Karpas-422 (cell line): ENCODE measurements around the gene EPN2. TPM values are rescaled to one million over a fixed set of nuclear protein-coding genes. Genes with fewer than 3 reads are reported as not detected.

Experiments
- DNase-seq: peaks from one replicate; pipeline ENCODE4 v3.0.0-alpha.2; 2015
- H2AFZ ChIP-seq: fragments of 200-600 bp; sonication (generic); 2 replicates; pipeline ENCODE4 v1.6.1; 2014; ENCODE audit warnings: antibody characterized with exemption, low read length, mixed read lengths
- H3K27ac ChIP-seq: fragments of 200-600 bp; sonication (generic); 2 replicates; pipeline ENCODE4 v1.5.1; 2014; ENCODE audit warnings: mild to moderate bottlenecking, low read length, moderate library complexity
- H3K27me3 ChIP-seq: fragments of 200-600 bp; sonication (generic); 2 replicates; pipeline ENCODE4 v1.6.1; 2014; ENCODE audit warnings: low read length, mixed read lengths
- H3K36me3 ChIP-seq: fragments of 200-600 bp; sonication (generic); 2 replicates; pipeline ENCODE4 v1.6.1; 2014; ENCODE audit warnings: low read length, mixed read lengths; ENCODE audit not compliant: insufficient read depth
- H3K4me1 ChIP-seq: fragments of 200-600 bp; sonication (generic); 2 replicates; pipeline ENCODE4 v1.6.1; 2014; ENCODE audit warnings: mild to moderate bottlenecking, low read length, mixed read lengths
- H3K4me2 ChIP-seq: fragments of 200-600 bp; sonication (generic); 2 replicates; pipeline ENCODE4 v1.6.1; 2014; ENCODE audit warnings: low read length, low read depth, mild to moderate bottlenecking; ENCODE audit not compliant: poor library complexity, severe bottlenecking
- H3K4me3 ChIP-seq: fragments of 200-600 bp; sonication (generic); 2 replicates; pipeline ENCODE4 v1.5.1; 2014; ENCODE audit warnings: mild to moderate bottlenecking, antibody characterized with exemption, low read length, mixed read lengths
- H3K79me2 ChIP-seq: fragments of 200-600 bp; sonication (generic); 2 replicates; pipeline ENCODE4 v1.6.1; 2014; ENCODE audit warnings: mild to moderate bottlenecking, low read length, mixed read lengths
- H3K9ac ChIP-seq: fragments of 200-600 bp; sonication (generic); 2 replicates; pipeline ENCODE4 v1.6.0; 2014; ENCODE audit warnings: low read length
- H3K9me2 ChIP-seq: fragments of 200-600 bp; sonication (generic), shearing (Covaris generic); replicated peaks from 2 replicates; pipeline ENCODE4 v1.6.0; 2014; ENCODE audit warnings: mild to moderate bottlenecking, low read length, moderate library complexity; ENCODE audit not compliant: insufficient read depth
- H3K9me3 ChIP-seq: fragments of 300-700, 200-600 bp; sonication (generic); 2 replicates; pipeline ENCODE4 v1.6.1; 2014; ENCODE audit warnings: low read length, mixed read lengths
- H4K20me1 ChIP-seq: fragments of 200-600 bp; sonication (generic); 2 replicates; pipeline ENCODE4 v1.6.1; 2014; ENCODE audit warnings: mild to moderate bottlenecking, antibody characterized with exemption, low read length, low read depth; ENCODE audit not compliant: insufficient read depth
- total RNA-seq: library from RNA; depleted of rRNA; stranded (reverse); fragments of >200 nt; shearing (Covaris generic); gene quantifications from 2 replicates; pipeline ENCODE4 v1.2.3, GENCODE V29; 2014; ENCODE audit warnings: low replicate concordance

Gene EPN2
- total RNA-seq, 1 experiment from 2014 or later, result 17.6 TPM

- no peak overlapping the region for H2AFZ ChIP-seq
- no peak for DNase-seq
Measured at GRCh38 chr17:19316761-19317358, 79.7 kb downstream of the EPN2 start.

GRCh38 chr17:19317359-19318095, 80.4 kb downstream of the EPN2 start:
- H3K36me3 ChIP-seq, result no peaks in the 10 kb centered on the region
- H3K4me1 ChIP-seq, result peaks cover 13% of the 10 kb centered on the region
- no peaks in the 10 kb centered on the region for H3K9me3 ChIP-seq
- DNase-seq, result peak; percentile 77
- H3K27me3 ChIP-seq, result no peaks in the 10 kb centered on the region
- H3K4me3 ChIP-seq, result peak overlapping the region; percentile 1; the same call in 1 of the 2 replicates
- H4K20me1 ChIP-seq, result 0 out of 2 replicates have a peak, but pooled peaks cover 6% of the 10 kb centered on the region
- H3K9ac ChIP-seq, result 0 out of 2 replicates have a peak overlapping the region, but pooled peaks have one; percentile 32
- peak overlapping the region; percentile 37 for H3K4me2 ChIP-seq
- H3K27ac ChIP-seq, result no peak overlapping the region
- no peaks in the 10 kb centered on the region for H3K79me2 ChIP-seq
- H3K9me2 ChIP-seq, result no peaks in the 10 kb centered on the region
- H2AFZ ChIP-seq, result no peak overlapping the region

More at GRCh38 chr17:19316761-19317358, 79.7 kb downstream of the EPN2 start:
- Histone ChIP-seq H3K4me1 (peaks cover 13% of the 10 kb centered on the region), H3K4me2 (peak overlapping the region; percentile 37), H3K36me3 (no peaks in the 10 kb centered on the region), H3K9me3 (no peaks in the 10 kb centered on the region), H4K20me1 (0 out of 2 replicates have a peak, but pooled peaks cover 10% of the 10 kb centered on the region), H3K27ac (no peak overlapping the region), H3K9ac (no peak overlapping the region), H3K27me3 (no peaks in the 10 kb centered on the region), H3K9me2 (no peaks in the 10 kb centered on the region), H3K79me2 (no peaks in the 10 kb centered on the region), H3K4me3 (no peak overlapping the region; the same call in 1 of the 2 replicates)

- Histone ChIP-seq H3K9ac (no peak overlapping the region), H2AFZ (no peak overlapping the region), H3K4me2 (no peak overlapping the region), H3K9me2 (no peaks in the 10 kb centered on the region), H3K27me3 (no peaks in the 10 kb centered on the region), H3K79me2 (no peaks in the 10 kb centered on the region), H3K9me3 (no peaks in the 10 kb centered on the region), H3K36me3 (no peaks in the 10 kb centered on the region), H3K27ac (no peak overlapping the region), H3K4me3 (no peak overlapping the region), H4K20me1 (0 out of 2 replicates have a peak, but pooled peaks cover 6% of the 10 kb centered on the region), H3K4me1 (peaks cover 13% of the 10 kb centered on the region)
- DNase-seq, result no peak
Measured at GRCh38 chr17:19318611-19319010, 81.4 kb downstream of the EPN2 start.

GRCh38 chr17:19319771-19320505, 82.8 kb downstream of the EPN2 start:
- Histone ChIP-seq H2AFZ (no peak overlapping the region), H3K9ac (no peak overlapping the region), H3K9me3 (no peaks in the 10 kb centered on the region), H4K20me1 (0 out of 2 replicates have a peak, but pooled peaks cover 6% of the 10 kb centered on the region), H3K4me2 (no peak overlapping the region), H3K79me2 (no peaks in the 10 kb centered on the region), H3K9me2 (no peaks in the 10 kb centered on the region), H3K27me3 (no peaks in the 10 kb centered on the region), H3K36me3 (0 out of 2 replicates have a peak, but pooled peaks cover under 1% of the 10 kb centered on the region), H3K4me1 (peaks cover 13% of the 10 kb centered on the region), H3K27ac (no peak overlapping the region), H3K4me3 (no peak overlapping the region)
- no peak for DNase-seq

- Histone ChIP-seq H4K20me1 (0 out of 2 replicates have a peak, but pooled peaks cover 6% of the 10 kb centered on the region), H3K9me3 (peaks cover 6% of the 10 kb centered on the region; the same call in 1 of the 2 replicates), H3K27ac (no peak overlapping the region), H3K4me3 (no peak overlapping the region), H3K9ac (no peak overlapping the region), H3K79me2 (no peaks in the 10 kb centered on the region), H3K9me2 (no peaks in the 10 kb centered on the region), H3K4me2 (no peak overlapping the region), H3K4me1 (peaks cover 13% of the 10 kb centered on the region), H3K27me3 (0 out of 2 replicates have a peak, but pooled peaks cover 2% of the 10 kb centered on the region), H2AFZ (no peak overlapping the region), H3K36me3 (peaks cover 3% of the 10 kb centered on the region; the same call in 1 of the 2 replicates)
- no peak for DNase-seq
Measured at GRCh38 chr17:19320876-19321275, 83.7 kb downstream of the EPN2 start.

GRCh38 chr17:19321481-19322128, 84.4 kb downstream of the EPN2 start:
- peaks cover 13% of the 10 kb centered on the region for H3K4me1 ChIP-seq
- no peaks in the 10 kb centered on the region for H3K79me2 ChIP-seq
- no peak overlapping the region for H3K9ac ChIP-seq
- 0 out of 2 replicates have a peak, but pooled peaks cover 2% of the 10 kb centered on the region for H3K27me3 ChIP-seq
- peaks cover 6% of the 10 kb centered on the region; the same call in 1 of the 2 replicates for H3K9me3 ChIP-seq
- no peak overlapping the region for H3K4me3 ChIP-seq
- H3K27ac ChIP-seq, result no peak overlapping the region
- no peak for DNase-seq
- H3K9me2 ChIP-seq, result no peaks in the 10 kb centered on the region
- H3K36me3 ChIP-seq, result peaks cover 3% of the 10 kb centered on the region; the same call in 1 of the 2 replicates
- H4K20me1 ChIP-seq, result 0 out of 2 replicates have a peak, but pooled peaks cover 2% of the 10 kb centered on the region
- H2AFZ ChIP-seq, result no peak overlapping the region
- no peak overlapping the region for H3K4me2 ChIP-seq

GRCh38 chr17:19322129-19322505, 85.0 kb downstream of the EPN2 start:
- H3K36me3 ChIP-seq, result peaks cover 3% of the 10 kb centered on the region; the same call in 1 of the 2 replicates
- no peaks in the 10 kb centered on the region for H4K20me1 ChIP-seq
- 0 out of 2 replicates have a peak, but pooled peaks cover 2% of the 10 kb centered on the region for H3K27me3 ChIP-seq
- H3K9ac ChIP-seq, result no peak overlapping the region
- no peaks in the 10 kb centered on the region for H3K79me2 ChIP-seq
- no peak overlapping the region for H3K27ac ChIP-seq
- H3K4me2 ChIP-seq, result no peak overlapping the region
- H3K9me2 ChIP-seq, result no peaks in the 10 kb centered on the region
- peaks cover 6% of the 10 kb centered on the region; the same call in 1 of the 2 replicates for H3K9me3 ChIP-seq
- H2AFZ ChIP-seq, result no peak overlapping the region
- peaks cover 8% of the 10 kb centered on the region for H3K4me1 ChIP-seq
- no peak overlapping the region for H3K4me3 ChIP-seq
- no peak for DNase-seq
